ENCODE data around the gene SFT2D3.
A peak's percentile ranks its signal among the peaks of the same experiment; 100 is the strongest.

Gene SFT2D3

GRCh38 chr2:127681976-127682857, 19.1 kb upstream of the SFT2D3 start:
- DNase-seq (ENCODE audit: low read depth), result no peak

- DNase-seq (ENCODE audit: low read depth), result no peak
These were observed 18.2 kb upstream of the SFT2D3 start for GRCh38 chr2:127683056-127683455.

GRCh38 chr2:127683757-127684156, 17.5 kb upstream of the SFT2D3 start:
- DNase-seq (ENCODE audit: low read depth), result no peak

- DNase-seq (ENCODE audit: low read depth), result no peak
These were observed 15.8 kb upstream of the SFT2D3 start for GRCh38 chr2:127685410-127686080.

GRCh38 chr2:127688405-127688804, 12.9 kb upstream of the SFT2D3 start:
- DNase-seq (ENCODE audit: low read depth), result no peak

- DNase-seq (ENCODE audit: low read depth), result no peak
These were observed 10.6 kb upstream of the SFT2D3 start for GRCh38 chr2:127690696-127691095.

- DNase-seq (ENCODE audit: low read depth), result no peak
These were observed 6.3 kb upstream of the SFT2D3 start for GRCh38 chr2:127694986-127695385.

- no peak for DNase-seq (ENCODE audit: low read depth)
These were observed 5.5 kb upstream of the SFT2D3 start for GRCh38 chr2:127695491-127696472.

GRCh38 chr2:127697482-127698180, 3.7 kb upstream of the SFT2D3 start:
- no peak for DNase-seq (ENCODE audit: low read depth)

GRCh38 chr2:127698553-127699355, 2.5 kb upstream of the SFT2D3 start:
- no peak for DNase-seq (ENCODE audit: low read depth)

GRCh38 chr2:127700527-127701192, 637 bp upstream of the SFT2D3 start:
- no peak for DNase-seq (ENCODE audit: low read depth)

- peak; percentile 76 for DNase-seq (ENCODE audit: low read depth)
These were observed 526 bp downstream of the SFT2D3 start for GRCh38 chr2:127701651-127702394.

- DNase-seq (ENCODE audit: low read depth), result no peak
These were observed 1.2 kb downstream of the SFT2D3 start for GRCh38 chr2:127702395-127703009.

- no peak for DNase-seq (ENCODE audit: low read depth)
These were observed 2.0 kb downstream of the SFT2D3 start for GRCh38 chr2:127703282-127703681.

GRCh38 chr2:127704641-127705390, 3.5 kb downstream of the SFT2D3 start:
- no peak for DNase-seq (ENCODE audit: low read depth)

- no peak for DNase-seq (ENCODE audit: low read depth)
These were observed 4.2 kb downstream of the SFT2D3 start for GRCh38 chr2:127705391-127706065.

GRCh38 chr2:127706215-127706990, 5.1 kb downstream of the SFT2D3 start:
- no peak for DNase-seq (ENCODE audit: low read depth)

All from activated T-helper 9 cell treated with anti-CD3 and anti-CD28 coated beads, Interleukin-2, amount 50 U/mL, for 16 hours (primary cell).